ENCODE data around the gene ABCG5.

Gene ABCG5

GRCh38 chr2:43774617-43775016 lies 64.0 kb downstream of the ABCG5 start:
- TF ChIP-seq, protein P1, sequence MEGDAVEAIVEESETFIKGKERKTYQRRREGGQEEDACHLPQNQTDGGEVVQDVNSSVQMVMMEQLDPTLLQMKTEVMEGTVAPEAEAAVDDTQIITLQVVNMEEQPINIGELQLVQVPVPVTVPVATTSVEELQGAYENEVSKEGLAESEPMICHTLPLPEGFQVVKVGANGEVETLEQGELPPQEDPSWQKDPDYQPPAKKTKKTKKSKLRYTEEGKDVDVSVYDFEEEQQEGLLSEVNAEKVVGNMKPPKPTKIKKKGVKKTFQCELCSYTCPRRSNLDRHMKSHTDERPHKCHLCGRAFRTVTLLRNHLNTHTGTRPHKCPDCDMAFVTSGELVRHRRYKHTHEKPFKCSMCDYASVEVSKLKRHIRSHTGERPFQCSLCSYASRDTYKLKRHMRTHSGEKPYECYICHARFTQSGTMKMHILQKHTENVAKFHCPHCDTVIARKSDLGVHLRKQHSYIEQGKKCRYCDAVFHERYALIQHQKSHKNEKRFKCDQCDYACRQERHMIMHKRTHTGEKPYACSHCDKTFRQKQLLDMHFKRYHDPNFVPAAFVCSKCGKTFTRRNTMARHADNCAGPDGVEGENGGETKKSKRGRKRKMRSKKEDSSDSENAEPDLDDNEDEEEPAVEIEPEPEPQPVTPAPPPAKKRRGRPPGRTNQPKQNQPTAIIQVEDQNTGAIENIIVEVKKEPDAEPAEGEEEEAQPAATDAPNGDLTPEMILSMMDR (IDR thresholded peaks at IDR 0.05; ENCODE audit: control insufficient read depth, insufficient read depth, low read depth, low read length, missing control alignments), result no peak
- peak overlapping the region; percentile 80 for H3K4me3 ChIP-seq (ENCODE audit: control insufficient read depth, low read depth, low read length)
- no peak for DNase-seq (ENCODE audit: low read depth)

DNA sequence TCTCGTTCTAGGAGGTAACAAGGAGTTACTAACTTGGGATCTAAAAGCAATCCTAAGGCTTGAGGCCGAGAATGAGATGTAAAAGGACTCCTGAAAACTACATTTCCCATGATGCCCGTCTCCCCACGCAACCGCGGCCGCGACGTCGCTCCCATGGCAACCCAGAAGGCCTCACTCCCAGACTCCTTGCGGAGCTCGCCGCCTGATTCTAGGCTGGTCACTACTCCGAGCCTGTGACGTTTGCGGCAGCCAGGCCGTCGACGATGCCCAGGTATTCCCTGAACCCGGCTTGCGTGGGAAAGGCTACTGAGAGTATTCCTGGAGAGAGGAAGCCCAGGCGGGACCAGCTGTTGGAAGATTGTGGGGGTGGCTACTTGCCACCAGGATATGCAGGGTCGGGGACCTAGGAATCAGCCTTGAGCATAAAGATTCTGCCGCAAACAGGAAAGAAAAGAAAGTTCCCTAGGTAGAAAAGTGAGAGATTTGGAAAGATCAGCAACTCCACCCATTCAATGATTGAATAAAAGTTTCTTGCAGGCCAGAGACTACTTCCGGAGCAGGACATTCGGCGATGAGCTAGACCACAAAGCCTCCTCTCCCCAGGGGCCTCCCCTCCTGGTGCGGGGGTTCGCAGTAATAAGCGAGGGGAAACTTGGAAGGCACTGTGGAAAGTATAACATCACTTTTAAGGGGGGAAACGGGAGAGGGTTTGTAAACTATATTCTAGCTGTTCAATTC lies 64.6 kb downstream of the ABCG5 start, which contains the start of gene DYNC2LI1:
TSS of gene DYNC2LI1 (plus strand) at position 164 of the 738 bp plus-strand sequence. CDS start at position 264, 100 bp downstream.
- peak within 1 kb of the TSS; percentile 80 for H3K4me3 ChIP-seq (ENCODE audit: control insufficient read depth, low read depth, low read length)
- DNase-seq (ENCODE audit: low read depth), result peak; percentile 58
- TF ChIP-seq, protein P1 (IDR thresholded peaks at IDR 0.05; ENCODE audit: control insufficient read depth, insufficient read depth, low read depth, low read length, missing control alignments), result no peak

DNA sequence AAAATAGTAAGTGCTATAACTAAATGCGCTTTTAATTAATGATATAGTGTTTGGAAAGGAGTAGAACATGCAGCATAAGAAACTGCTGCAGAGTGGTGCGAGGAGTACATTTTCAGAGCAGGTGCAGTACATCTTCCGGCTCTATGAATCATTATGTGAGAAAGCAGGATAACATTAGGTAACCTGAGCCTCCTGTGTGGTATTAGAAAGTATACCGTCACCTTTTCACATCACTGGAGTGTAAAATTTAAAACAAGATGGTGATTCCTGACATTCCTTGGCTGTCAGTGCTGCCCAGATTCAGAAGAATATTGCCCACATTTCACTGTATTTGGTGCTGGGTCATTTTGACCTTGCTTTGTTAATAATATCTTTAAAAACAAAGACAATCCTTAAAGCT lies 72.6 kb downstream of the ABCG5 start:
- TF ChIP-seq, protein P1 (IDR thresholded peaks at IDR 0.05; ENCODE audit: control insufficient read depth, insufficient read depth, low read depth, low read length, missing control alignments), result no peak
- DNase-seq (ENCODE audit: low read depth), result no peak
- no peak overlapping the region for H3K4me3 ChIP-seq (ENCODE audit: control insufficient read depth, low read depth, low read length)

DNA sequence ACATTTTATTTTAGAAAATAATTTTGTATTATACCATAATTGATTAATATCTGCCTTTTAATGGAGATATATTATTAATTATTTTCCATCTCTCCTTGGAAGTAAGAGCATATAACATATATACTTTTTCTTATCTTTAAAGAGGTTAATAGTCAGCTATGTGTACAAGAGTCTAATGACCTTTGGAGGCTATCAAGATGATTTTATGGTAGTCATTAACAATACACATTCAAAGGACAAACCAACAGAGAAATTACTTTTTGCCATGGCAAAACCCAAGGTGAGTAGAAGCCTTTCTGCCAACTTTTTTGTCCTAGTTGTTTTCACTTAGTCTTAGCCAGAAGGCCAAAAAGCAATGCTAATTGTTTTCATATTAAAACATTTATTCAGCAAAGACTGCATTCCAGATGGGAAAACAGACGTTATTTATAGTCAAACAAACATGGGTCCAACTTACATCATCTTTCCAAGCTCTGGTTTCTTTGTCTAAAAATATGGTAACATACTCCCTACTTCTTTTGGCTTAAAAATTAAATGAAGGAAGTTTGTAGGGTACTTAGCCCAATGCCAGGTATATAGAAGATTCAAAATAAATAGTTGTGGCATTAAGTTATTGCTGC lies 74.4 kb downstream of the ABCG5 start:
- TF ChIP-seq, protein P1 (IDR thresholded peaks at IDR 0.05; ENCODE audit: control insufficient read depth, insufficient read depth, low read depth, low read length, missing control alignments), result no peak

GRCh38 chr2:43763091-43763490 lies 75.5 kb downstream of the ABCG5 start:
- no peak overlapping the region for H3K4me3 ChIP-seq (ENCODE audit: control insufficient read depth, low read depth, low read length)
- TF ChIP-seq, protein P1 (IDR thresholded peaks at IDR 0.05; ENCODE audit: control insufficient read depth, insufficient read depth, low read depth, low read length, missing control alignments), result no peak
- DNase-seq (ENCODE audit: low read depth), result no peak

More for the DNA sequence above, 74.4 kb downstream of the ABCG5 start:
- DNase-seq (ENCODE audit: low read depth), result no peak
- H3K4me3 ChIP-seq (ENCODE audit: control insufficient read depth, low read depth, low read length), result no peak overlapping the region
